ENCODE measurements around the gene SFXN5.

- TF ChIP-seq POLR2A (IDR thresholded peaks at IDR 0.05) = no peak
- TF ChIP-seq, protein P1, sequence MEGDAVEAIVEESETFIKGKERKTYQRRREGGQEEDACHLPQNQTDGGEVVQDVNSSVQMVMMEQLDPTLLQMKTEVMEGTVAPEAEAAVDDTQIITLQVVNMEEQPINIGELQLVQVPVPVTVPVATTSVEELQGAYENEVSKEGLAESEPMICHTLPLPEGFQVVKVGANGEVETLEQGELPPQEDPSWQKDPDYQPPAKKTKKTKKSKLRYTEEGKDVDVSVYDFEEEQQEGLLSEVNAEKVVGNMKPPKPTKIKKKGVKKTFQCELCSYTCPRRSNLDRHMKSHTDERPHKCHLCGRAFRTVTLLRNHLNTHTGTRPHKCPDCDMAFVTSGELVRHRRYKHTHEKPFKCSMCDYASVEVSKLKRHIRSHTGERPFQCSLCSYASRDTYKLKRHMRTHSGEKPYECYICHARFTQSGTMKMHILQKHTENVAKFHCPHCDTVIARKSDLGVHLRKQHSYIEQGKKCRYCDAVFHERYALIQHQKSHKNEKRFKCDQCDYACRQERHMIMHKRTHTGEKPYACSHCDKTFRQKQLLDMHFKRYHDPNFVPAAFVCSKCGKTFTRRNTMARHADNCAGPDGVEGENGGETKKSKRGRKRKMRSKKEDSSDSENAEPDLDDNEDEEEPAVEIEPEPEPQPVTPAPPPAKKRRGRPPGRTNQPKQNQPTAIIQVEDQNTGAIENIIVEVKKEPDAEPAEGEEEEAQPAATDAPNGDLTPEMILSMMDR (IDR thresholded peaks at IDR 0.05) = no peak
Observed at GRCh38 chr2:72953976-72954375, 117.5 kb downstream of the SFXN5 start.
